Activated naive CD8-positive, alpha-beta T cell treated with anti-CD3 and anti-CD28 coated beads, Interleukin-2, amount 10 ng/mL, durations not matched to agents 7 days and 5 days (primary cell): ENCODE data around the gene C12orf76. TPM values are rescaled to one million over a fixed set of nuclear protein-coding genes. Genes with fewer than 3 reads are reported as not detected.
A peak's percentile ranks its signal among the peaks of the same experiment; 100 is the strongest.
"Not testable (repeated sequence)": the region's sequence is repeated elsewhere in the genome, so short reads cannot be mapped to it uniquely, and the experiment has no call there.

Source experiments
- ATAC-seq: fragments of 150-1000 bp; cut with Tn5 transposase; one replicate; pipeline ENCODE4 v1.10.0; 2021; ENCODE audit warnings: low read depth, moderate library complexity
- POLR2A ChIA-PET: fragments of 350-600 bp; sonication (Branson Sonifier 250); formaldehyde crosslinking; loops from one replicate; lab custom pipeline; 2021; ENCODE audit warnings: antibody characterized with exemption; lab: Charles Lee
- DNase-seq: peaks from one replicate; pipeline ENCODE4 v3.0.0; 2021
- H3K27ac Mint-ChIP-seq: one replicate; pipeline ENCODE4 v1.8.0; 2022; ENCODE audit warnings: mild to moderate bottlenecking, mixed read lengths
- H3K27me3 Mint-ChIP-seq: one replicate; pipeline ENCODE4 v1.8.0; 2022; ENCODE audit warnings: mild to moderate bottlenecking, moderate library complexity, mixed read lengths
- H3K36me3 Mint-ChIP-seq: one replicate; pipeline ENCODE4 v1.8.0; 2021; ENCODE audit warnings: mild to moderate bottlenecking, mixed read lengths
- H3K4me1 Mint-ChIP-seq: one replicate; pipeline ENCODE4 v1.8.0; 2021; ENCODE audit warnings: mixed read lengths
- H3K4me3 Mint-ChIP-seq: one replicate; pipeline ENCODE4 v1.8.0; 2022; ENCODE audit warnings: mild to moderate bottlenecking, moderate library complexity, mixed read lengths
- H3K9me3 Mint-ChIP-seq: one replicate; pipeline ENCODE4 v1.8.0; 2021; ENCODE audit warnings: mixed read lengths
- total RNA-seq, 2 experiments: library from RNA; stranded (reverse); gene quantifications; one replicate each; pipeline ENCODE4 v1.2.3, GENCODE V29; 2021

Gene C12orf76, protein sequence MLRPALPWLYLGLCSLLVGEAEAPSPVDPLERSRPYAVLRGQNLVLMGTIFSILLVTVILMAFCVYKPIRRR
- 10 to 100 TPM; 22.1 to 23.2 TPM for total RNA-seq

GRCh38 chr12:110048242-110049027, at the start of gene C12orf76:
TSS of gene C12orf76 (minus strand) at chr12:110048522. CDS start at chr12:110048495, 27 bp downstream.
- Mint-ChIP-seq H3K27me3 (no peaks in the 10 kb centered on the region), H3K36me3 (peaks cover 3% of the 10 kb centered on the region), H3K9me3 (no peaks in the 10 kb centered on the region), H3K4me1 (peaks cover 21% of the 10 kb centered on the region), H3K27ac (peak within 1 kb of the TSS; percentile 91), H3K4me3 (peak within 1 kb of the TSS; percentile 96)
- peak; percentile 86 for DNase-seq
- ATAC-seq, result peak; percentile 99
- POLR2A ChIA-PET, result interaction anchor here (0.6 to 1.8 kb wide), 8 partner anchors 9 to 1416 kb away, joined by 3 to 10 read pairs (median 4); partner anchors contain the start of genes ANKRD13A and IFT81

GRCh38 chr12:110093631-110094311, 45.4 kb upstream of the C12orf76 start:
- no peak for ATAC-seq
- Mint-ChIP-seq H3K9me3 (no peaks in the 10 kb centered on the region), H3K4me1 (peaks cover 1% of the 10 kb centered on the region), H3K27ac (no peak overlapping the region), H3K36me3 (no peaks in the 10 kb centered on the region), H3K4me3 (no peak overlapping the region), H3K27me3 (peaks cover 34% of the 10 kb centered on the region)
- no peak for DNase-seq
- POLR2A ChIA-PET, result no interaction called here

GRCh38 chr12:110091136-110091711, 42.9 kb upstream of the C12orf76 start:
- H3K36me3 Mint-ChIP-seq, result no peaks in the 10 kb centered on the region
- peaks cover 41% of the 10 kb centered on the region for H3K27me3 Mint-ChIP-seq
- H3K4me1 Mint-ChIP-seq, result peaks cover 1% of the 10 kb centered on the region
- POLR2A ChIA-PET, result interaction anchor here (1.6 kb wide), 1 partner anchor 12 kb away, joined by 5 read pairs; no protein-coding TSS in a partner anchor
- no peaks in the 10 kb centered on the region for H3K9me3 Mint-ChIP-seq
- no peak for DNase-seq
- no peak for ATAC-seq
- no peak overlapping the region for H3K4me3 Mint-ChIP-seq
- H3K27ac Mint-ChIP-seq, result no peak overlapping the region

- Mint-ChIP-seq H3K4me1 (peaks cover 1% of the 10 kb centered on the region), H3K4me3 (no peak overlapping the region), H3K27me3 (peaks cover 41% of the 10 kb centered on the region), H3K27ac (no peak overlapping the region), H3K9me3 (peaks cover 3% of the 10 kb centered on the region), H3K36me3 (no peaks in the 10 kb centered on the region)
- POLR2A ChIA-PET, result interaction anchor here (0.6 to 1.6 kb wide), 2 partner anchors 11 to 981 kb away, joined by 3 to 5 read pairs; no protein-coding TSS in a partner anchor
- DNase-seq (no peak), ATAC-seq (no peak)
These were observed 42.2 kb upstream of the C12orf76 start for GRCh38 chr12:110090266-110091135.

- Mint-ChIP-seq H3K4me3 (no peak overlapping the region), H3K4me1 (peaks cover 1% of the 10 kb centered on the region), H3K27ac (no peak overlapping the region), H3K36me3 (no peaks in the 10 kb centered on the region), H3K27me3 (peaks cover 37% of the 10 kb centered on the region), H3K9me3 (peaks cover 3% of the 10 kb centered on the region)
- POLR2A ChIA-PET, result no interaction called here
- no peak for ATAC-seq
- DNase-seq, result no peak
These were observed 40.6 kb upstream of the C12orf76 start for GRCh38 chr12:110088936-110089335.

DNA sequence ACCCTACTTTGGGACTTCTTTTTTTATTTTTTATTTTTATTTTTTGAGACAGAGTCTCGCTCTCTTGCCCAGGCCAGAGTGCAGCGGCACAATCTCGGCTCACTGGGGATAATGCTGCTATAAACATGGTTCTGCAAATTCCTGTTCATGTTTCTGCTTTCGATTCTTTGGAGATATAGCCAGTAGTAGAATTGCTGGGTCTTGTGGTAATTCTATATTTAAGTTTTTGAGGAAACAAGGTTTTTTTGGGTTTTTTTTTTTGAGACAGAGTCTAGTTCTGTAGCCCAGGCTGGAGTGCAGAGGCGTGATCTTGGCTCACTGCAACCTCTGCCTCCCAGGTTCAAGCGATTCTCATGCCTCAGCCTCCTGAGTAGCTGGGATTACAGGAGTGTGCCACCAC, 39.9 kb upstream of the C12orf76 start:
- H3K4me3 Mint-ChIP-seq, H3K9me3 Mint-ChIP-seq, H3K36me3 Mint-ChIP-seq, ATAC-seq, H3K27ac Mint-ChIP-seq, H3K4me1 Mint-ChIP-seq, POLR2A ChIA-PET, DNase-seq: not testable (repeated sequence)
- peaks cover 32% of the 10 kb centered on the region for H3K27me3 Mint-ChIP-seq

- Mint-ChIP-seq H3K27ac (no peak overlapping the region), H3K9me3 (peaks cover 3% of the 10 kb centered on the region), H3K4me3 (no peak overlapping the region), H3K36me3 (peaks cover 6% of the 10 kb centered on the region), H3K27me3 (peaks cover 18% of the 10 kb centered on the region), H3K4me1 (peaks cover 11% of the 10 kb centered on the region)
- no peak for DNase-seq
- no peak for ATAC-seq
- POLR2A ChIA-PET, result no interaction called here
These were observed 36.1 kb upstream of the C12orf76 start for GRCh38 chr12:110084314-110085015.

GRCh38 chr12:110080410-110080809, 32.1 kb upstream of the C12orf76 start:
- Mint-ChIP-seq H3K36me3 (peaks cover 6% of the 10 kb centered on the region), H3K4me1 (peaks cover 17% of the 10 kb centered on the region), H3K9me3 (peaks cover 1% of the 10 kb centered on the region), H3K27ac (peak overlapping the region; percentile 96), H3K27me3 (peaks cover 2% of the 10 kb centered on the region), H3K4me3 (peak overlapping the region; percentile 38)
- DNase-seq (no peak), ATAC-seq (no peak)
- POLR2A ChIA-PET, result interaction anchor here (1.0 to 2.0 kb wide), 4 partner anchors 14 to 351 kb away, joined by 4 to 10 read pairs (median 6); no protein-coding TSS in a partner anchor

GRCh38 chr12:110079477-110080400, 31.4 kb upstream of the C12orf76 start:
- peak; percentile 74 for DNase-seq
- H3K36me3 Mint-ChIP-seq, result peaks cover 6% of the 10 kb centered on the region
- H3K4me3 Mint-ChIP-seq, result peak overlapping the region; percentile 86
- peaks cover 17% of the 10 kb centered on the region for H3K4me1 Mint-ChIP-seq
- H3K9me3 Mint-ChIP-seq, result peaks cover 1% of the 10 kb centered on the region
- H3K27me3 Mint-ChIP-seq, result peaks cover 2% of the 10 kb centered on the region
- peak; percentile 90 for ATAC-seq
- POLR2A ChIA-PET, result interaction anchor here (0.5 to 2.0 kb wide), 12 partner anchors 10 to 526 kb away, joined by 3 to 10 read pairs (median 4); partner anchors contain the start of genes ATP2A2, FAM216A and GPN3
- H3K27ac Mint-ChIP-seq, result peak overlapping the region; percentile 96

DNA sequence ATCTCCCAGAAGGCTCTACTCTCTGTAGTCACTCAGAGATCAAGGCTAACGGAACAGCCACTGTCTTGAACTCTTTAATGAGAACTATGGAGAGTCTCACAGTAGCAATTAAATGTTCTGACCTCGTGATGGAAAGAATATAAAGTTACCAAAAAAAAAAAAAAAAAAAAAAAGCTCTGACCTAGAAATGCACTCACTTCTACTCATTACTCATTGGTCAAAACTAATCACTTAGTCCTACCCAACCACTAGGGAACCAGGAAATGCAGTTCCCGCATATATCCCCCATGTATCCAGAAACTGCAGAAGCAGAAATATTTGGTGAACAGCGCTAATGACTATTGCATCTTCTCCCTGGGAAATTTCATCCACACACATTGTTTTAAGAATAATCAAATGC, 29.5 kb upstream of the C12orf76 start:
- no peaks in the 10 kb centered on the region for H3K27me3 Mint-ChIP-seq
- H3K36me3 Mint-ChIP-seq, result peaks cover 9% of the 10 kb centered on the region
- H3K4me1 Mint-ChIP-seq, result peaks cover 34% of the 10 kb centered on the region
- ATAC-seq (no peak), DNase-seq (no peak)
- no peak overlapping the region for H3K4me3 Mint-ChIP-seq
- POLR2A ChIA-PET, result interaction anchor here (0.6 kb wide), 1 partner anchor 213 kb away, joined by 3 read pairs; no protein-coding TSS in a partner anchor
- H3K27ac Mint-ChIP-seq, result peak overlapping the region; percentile 4
- H3K9me3 Mint-ChIP-seq, result peaks cover 1% of the 10 kb centered on the region

- Mint-ChIP-seq H3K36me3 (peaks cover 20% of the 10 kb centered on the region), H3K27me3 (no peaks in the 10 kb centered on the region), H3K9me3 (peaks cover 1% of the 10 kb centered on the region), H3K4me3 (no peak overlapping the region), H3K4me1 (peaks cover 47% of the 10 kb centered on the region), H3K27ac (no peak overlapping the region)
- ATAC-seq (no peak), DNase-seq (no peak)
- POLR2A ChIA-PET, result interaction anchor here (0.6 kb wide), 1 partner anchor 175 kb away, joined by 4 read pairs; no protein-coding TSS in a partner anchor
These were observed 27.6 kb upstream of the C12orf76 start for GRCh38 chr12:110075880-110076279.
